ENCODE data around the gene NACC2.

The NACC2 gene

GRCh38 chr9:135971892-135972291 lies 123.2 kb downstream of the NACC2 start (continued):
- TF ChIP-seq ZBTB10 (tag by site-specific recombination; IDR thresholded peaks at IDR 0.05), result no peak
- no peak for TF ChIP-seq ZNF391 (tag by site-specific recombination; IDR thresholded peaks at IDR 0.05; ENCODE audit: borderline replicate concordance, low read depth)
- no peak for TF ChIP-seq ZNF292 (tag by site-specific recombination; IDR thresholded peaks at IDR 0.05; ENCODE audit: borderline replicate concordance, low read depth)
- TF ChIP-seq ZNF768 (tag by site-specific recombination; IDR thresholded peaks at IDR 0.05), result no peak
- TF ChIP-seq ZNF654 (tag by site-specific recombination; IDR thresholded peaks at IDR 0.05; ENCODE audit: low read depth), result no peak
- no peak for TF ChIP-seq GLI4 (tag by site-specific recombination; IDR thresholded peaks at IDR 0.05)

- Histone ChIP-seq H3K9me3 (ENCODE audit: control insufficient read depth, insufficient read depth, low read depth, low read length) (no peaks in the 10 kb centered on the region), H3K4me1 (ENCODE audit: control insufficient read depth, insufficient read depth, low read length) (no peaks in the 10 kb centered on the region), H3K27ac (ENCODE audit: extremely low read depth, low read depth, low read length) (no peak overlapping the region), H3K4me3 (ENCODE audit: low read depth, low read length) (no peak overlapping the region), H3K36me3 (ENCODE audit: control insufficient read depth in 2 of 2, insufficient read depth in 1 of 2, low read length in 2 of 2) (no peaks in the 10 kb centered on the region)
- POLR2A ChIA-PET, result interaction anchor here (0.5 kb wide), 1 partner anchor 756 kb away, joined by 3 read pairs; no protein-coding TSS in a partner anchor
- CTCF ChIA-PET, result interaction anchor here (0.9 to 6.0 kb wide), 2 partner anchors 151 kb away, joined by 6 to 95 read pairs; no protein-coding TSS in a partner anchor
- TF ChIP-seq ZNF433 (tag by site-specific recombination; IDR thresholded peaks at IDR 0.05; ENCODE audit: low read depth) (no peak), ZNF560 (tag by site-specific recombination; IDR thresholded peaks at IDR 0.05; ENCODE audit: borderline replicate concordance) (no peak), KLF1 (tag by site-specific recombination; IDR thresholded peaks at IDR 0.05) (no peak), ELK4 (IDR thresholded peaks at IDR 0.05; ENCODE audit: borderline replicate concordance, low read depth, low read length) (no peak), ZNF558 (tag by site-specific recombination; IDR thresholded peaks at IDR 0.05) (no peak), ZNF2 (tag by site-specific recombination; IDR thresholded peaks at IDR 0.05) (no peak), BCL11A (tag by site-specific recombination; IDR thresholded peaks at IDR 0.05; ENCODE audit: low read depth) (no peak), GLIS1 (tag by site-specific recombination; IDR thresholded peaks at IDR 0.05) (peak; percentile 96), INSM2 (tag by site-specific recombination; IDR thresholded peaks at IDR 0.05) (no peak), ZNF776 (tag by site-specific recombination; IDR thresholded peaks at IDR 0.05; ENCODE audit: borderline replicate concordance) (no peak), ZBTB20 (tag by site-specific recombination; IDR thresholded peaks at IDR 0.05) (peak; percentile 49), ZNF302 (tag by site-specific recombination; IDR thresholded peaks at IDR 0.05; ENCODE audit: low read depth) (no peak), SCRT1 (tag by site-specific recombination; IDR thresholded peaks at IDR 0.05; ENCODE audit: borderline replicate concordance) (no peak), ATF2 (tag by site-specific recombination; IDR thresholded peaks at IDR 0.05; ENCODE audit: low read depth) (peak; percentile 27; the same call in 1 of the 2 replicates), ZNF530 (tag by site-specific recombination; IDR thresholded peaks at IDR 0.05; ENCODE audit: low read depth) (no peak), ZNF280C (tag by site-specific recombination; IDR thresholded peaks at IDR 0.05) (no peak), ZNF16 (tag by site-specific recombination; IDR thresholded peaks at IDR 0.05; ENCODE audit: low read depth) (no peak), ZNF398 (tag by site-specific recombination; IDR thresholded peaks at IDR 0.05) (no peak), ZFHX2 (tag by site-specific recombination; conservative IDR thresholded peaks at IDR 0.05) (no peak)
Measured at GRCh38 chr9:135971111-135971766, 123.8 kb downstream of the NACC2 start.

Measured in HEK293 (cell line).